Ascending aorta (tissue), 2 donors: ENCODE data around the gene NCBP3. TPM values are rescaled to one million over a fixed set of nuclear protein-coding genes. Genes with fewer than 3 reads are reported as not detected.

Source experiments
- DNase-seq, 2 donors: peaks; one replicate each; pipeline ENCODE4 v3.0.0-alpha.2; 2019; ENCODE audit warnings: low spot score in 2 of 2
- H3K27ac ChIP-seq, 2 donors: fragments of 200-600 bp; sonication (generic); one replicate each; pipeline ENCODE4 v1.5.1; 2016 to 2017; ENCODE audit warnings: mild to moderate bottlenecking in 1 of 2
- H3K27me3 ChIP-seq: fragments of 200-600 bp; sonication (generic); one replicate; pipeline ENCODE4 v1.5.1; 2017
- H3K36me3 ChIP-seq, 2 donors: fragments of 200-600 bp; sonication (generic); one replicate each; pipeline ENCODE4 v1.5.1; 2016
- H3K4me1 ChIP-seq, 2 donors: fragments of 200-600 bp; sonication (generic); one replicate each; pipeline ENCODE4 v1.5.1; 2016 to 2017; ENCODE audit warnings: mild to moderate bottlenecking in 1 of 2
- H3K4me3 ChIP-seq, 2 donors: fragments of 200-600 bp; sonication (generic); one replicate each; pipeline ENCODE4 v1.5.1; 2016 to 2017; ENCODE audit warnings: mild to moderate bottlenecking in 1 of 2
- H3K9me3 ChIP-seq, 2 donors: fragments of 200-600 bp; sonication (generic); one replicate each; pipeline ENCODE4 v1.5.1; 2016
- CTCF ChIP-seq, 3 experiments: fragments of 200-600 bp in 2 of 3; fragments of 450-650 bp in 1 of 3; sonication (generic) in 2 of 3; IDR thresholded peaks; one replicate each; pipeline ENCODE4 v1.5.1; 2016 to 2019; ENCODE audit warnings: antibody characterized with exemption in 3 of 3, mild to moderate bottlenecking in 1 of 3, moderate library complexity in 1 of 3
- intact Hi-C: fragments of 100-400 bp; cut with DNase I; formaldehyde crosslinking; loops from one replicate; pipeline ENCODE4 v1.15.1; 2023
- total RNA-seq: library from RNA; depleted of rRNA; stranded (reverse); fragments of >200 nt; gene quantifications from one replicate; pipeline ENCODE4 v1.1.0, GENCODE V29; 2016

Gene NCBP3
- total RNA-seq, 1 donor from 2014 or later, result 3.9 TPM

GRCh38 chr17:3834811-3835210, 11.2 kb downstream of the NCBP3 start:
- Histone ChIP-seq H3K4me3 (no peak overlapping the region), H3K9me3 (no peaks in the 10 kb centered on the region), H3K27ac (no peak overlapping the region), H3K4me1 (peaks cover 0 to 5% of the 10 kb centered on the region in 2 donors), H3K27me3 (no peaks in the 10 kb centered on the region), H3K36me3 (peaks cover 14 to 46% of the 10 kb centered on the region in 2 donors)
- DNase-seq, result no peak
- intact Hi-C loops, result no loop called here
- no peak for TF ChIP-seq CTCF (IDR thresholded peaks at IDR 0.05)

GRCh38 chr17:3828852-3829232, 17.2 kb downstream of the NCBP3 start:
- Histone ChIP-seq H3K4me3 (no peak overlapping the region), H3K9me3 (no peaks in the 10 kb centered on the region), H3K4me1 (peaks cover 0 to 9% of the 10 kb centered on the region in 2 donors), H3K27me3 (no peaks in the 10 kb centered on the region), H3K36me3 (peaks cover 34 to 44% of the 10 kb centered on the region in 2 donors), H3K27ac (no peak overlapping the region)
- intact Hi-C loops, result loop anchor here (5.0 kb wide), 1 partner anchor 92 kb away; no protein-coding TSS in a partner anchor
- DNase-seq, result no peak
- no peak for TF ChIP-seq CTCF (IDR thresholded peaks at IDR 0.05)

DNA sequence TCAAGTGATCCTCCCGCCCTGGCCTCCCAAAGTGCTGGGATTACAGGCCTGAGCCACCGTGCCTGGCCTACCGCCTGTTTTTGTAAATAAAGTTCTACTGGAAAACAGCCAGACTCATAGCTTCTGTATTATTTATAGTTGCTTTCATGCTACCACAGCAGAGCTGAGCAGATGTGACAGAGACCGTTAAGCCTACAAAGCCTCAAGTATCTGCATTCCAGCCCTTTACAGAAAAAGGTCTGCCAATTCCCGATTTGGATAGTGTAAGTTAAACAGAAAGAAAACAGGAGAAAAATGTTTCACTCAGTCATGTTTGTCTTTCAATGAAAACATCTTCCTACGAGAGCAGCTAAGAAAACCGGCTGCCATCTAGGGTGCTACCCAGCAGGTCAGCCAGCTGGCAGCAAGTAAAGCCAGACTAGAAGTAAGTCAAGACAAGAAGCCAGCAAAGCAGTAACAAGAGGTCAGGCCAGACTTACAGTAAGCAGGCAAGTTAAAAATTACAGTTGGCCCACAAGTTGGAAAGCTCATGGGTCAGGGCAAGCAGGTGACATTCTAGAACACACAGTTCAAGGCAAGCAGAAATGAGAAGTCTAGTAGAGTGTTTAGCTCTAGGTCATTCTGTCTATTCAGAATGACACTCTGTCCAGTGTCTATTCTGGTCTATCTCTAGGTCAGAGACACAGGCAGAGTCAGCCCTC, 17.7 kb downstream of the NCBP3 start:
- no peak overlapping the region for H3K4me3 ChIP-seq
- H3K36me3 ChIP-seq, result peaks cover 39 to 48% of the 10 kb centered on the region in 2 donors
- H3K27ac ChIP-seq, result peak overlapping the region in 1 of 2 donors; percentile 19
- H3K4me1 ChIP-seq, result peaks cover 0 to 9% of the 10 kb centered on the region in 2 donors
- H3K9me3 ChIP-seq, result no peaks in the 10 kb centered on the region
- intact Hi-C loops, result loop anchor here (5.0 kb wide), 1 partner anchor 91 kb away; no protein-coding TSS in a partner anchor
- DNase-seq, result no peak
- H3K27me3 ChIP-seq, result no peaks in the 10 kb centered on the region
- TF ChIP-seq CTCF (IDR thresholded peaks at IDR 0.05), result no peak

DNA sequence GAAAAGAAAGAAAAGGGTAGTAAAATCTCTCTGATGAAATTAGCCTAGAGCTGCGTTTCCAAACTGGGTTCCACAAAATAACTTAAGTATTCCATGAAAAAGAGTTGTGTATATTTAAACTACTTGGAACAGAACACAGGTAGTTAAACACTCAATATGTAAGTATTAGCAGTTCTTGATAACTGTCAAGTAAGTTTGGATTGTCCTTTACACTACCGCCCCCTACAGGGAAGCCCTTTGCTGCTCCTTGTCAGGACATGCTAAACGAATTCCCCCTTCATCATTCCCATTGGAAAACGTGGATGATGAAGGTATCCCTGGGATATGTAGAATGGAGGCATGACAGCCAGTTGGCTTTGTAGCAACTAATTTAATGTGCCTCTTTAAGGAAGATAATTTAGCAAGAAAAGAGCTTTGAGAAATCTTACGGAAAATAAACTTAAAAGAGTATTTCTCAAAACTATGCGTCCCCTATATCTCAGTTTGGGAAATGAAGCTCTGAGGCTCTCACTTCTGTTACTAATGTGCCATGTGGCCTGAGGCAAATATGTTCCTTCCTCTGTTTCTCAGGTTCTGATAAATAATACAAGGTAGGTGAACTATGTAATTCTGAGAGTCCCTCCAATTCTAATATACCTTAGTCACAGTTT, 18.8 kb downstream of the NCBP3 start:
- Histone ChIP-seq H3K27me3 (no peaks in the 10 kb centered on the region), H3K4me3 (no peak overlapping the region)

DNA sequence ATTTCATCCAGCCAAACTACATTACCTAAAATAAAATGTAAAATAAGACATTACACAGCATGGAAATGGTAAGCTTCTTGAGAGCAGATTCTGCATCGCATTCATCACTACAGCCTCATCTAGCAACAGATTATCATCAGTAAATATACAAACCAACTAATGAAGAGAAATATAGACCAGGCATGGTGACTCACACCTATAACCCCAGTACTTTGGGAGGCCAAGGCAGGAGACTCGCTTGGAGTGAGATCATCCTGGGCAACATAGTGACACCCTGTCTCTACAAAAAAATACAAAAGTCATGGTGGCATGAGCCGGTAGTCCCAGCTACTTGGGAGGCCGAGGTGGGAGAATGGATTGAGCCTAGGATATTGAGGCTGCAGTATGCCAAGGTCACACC, 19.9 kb downstream of the NCBP3 start:
- H3K27ac ChIP-seq, result no peak overlapping the region
- TF ChIP-seq CTCF (IDR thresholded peaks at IDR 0.05), result no peak
- intact Hi-C loops, result loop anchor here (5.0 kb wide), 1 partner anchor 89 kb away; no protein-coding TSS in a partner anchor
- H3K9me3 ChIP-seq, result no peaks in the 10 kb centered on the region
- peaks cover 0 to 9% of the 10 kb centered on the region in 2 donors for H3K4me1 ChIP-seq
- no peak for DNase-seq
- H3K36me3 ChIP-seq, result peaks cover 59 to 65% of the 10 kb centered on the region in 2 donors
- H3K27me3 ChIP-seq, result no peaks in the 10 kb centered on the region
- H3K4me3 ChIP-seq, result no peak overlapping the region

More for the DNA sequence above, 18.8 kb downstream of the NCBP3 start:
- no peak for DNase-seq
- Histone ChIP-seq H3K9me3 (no peaks in the 10 kb centered on the region), H3K27ac (no peak overlapping the region), H3K4me1 (peaks cover 0 to 9% of the 10 kb centered on the region in 2 donors), H3K36me3 (peaks cover 48 to 54% of the 10 kb centered on the region in 2 donors)
- intact Hi-C loops, result loop anchor here (5.0 kb wide), 1 partner anchor 90 kb away; no protein-coding TSS in a partner anchor
- TF ChIP-seq CTCF (IDR thresholded peaks at IDR 0.05), result peak; percentile 16 to 38 (median 21)
